Cardiac muscle cell (in vitro differentiated cells and primary cell): Measurements from ENCODE around the gene NAALADL1. TPM values are rescaled to one million over a fixed set of nuclear protein-coding genes. Genes with fewer than 3 reads are reported as not detected.
A peak's percentile ranks its signal among the peaks of the same experiment; 100 is the strongest.
"Not testable (repeated sequence)": the region's sequence is repeated elsewhere in the genome, so short reads cannot be mapped to it uniquely, and the experiment has no call there.

ENCODE experiments used
- DNase-seq, 2 donors: peaks; one replicate each; pipeline versions ENCODE4 v3.0.0 to v3.0.0-alpha.2; 2010 to 2017; ENCODE audit warnings: low read depth in 1 of 2, low spot score in 1 of 2
- H3K27ac ChIP-seq: fragments of 200-600 bp; sonication (generic); 2 replicates; pipeline ENCODE4 v1.5.1; 2016
- H3K27me3 ChIP-seq: fragments of 200-600 bp; sonication (generic); 2 replicates; pipeline ENCODE4 v1.6.0; 2016; ENCODE audit warnings: control low read depth
- H3K36me3 ChIP-seq: fragments of 200-600 bp; sonication (generic); 2 replicates; pipeline ENCODE4 v1.5.1; 2016; ENCODE audit warnings: control low read depth
- H3K4me1 ChIP-seq: fragments of 200-600 bp; sonication (generic); 2 replicates; pipeline ENCODE4 v1.8.1; 2017; ENCODE audit warnings: low read depth, mild to moderate bottlenecking, mixed run types
- H3K4me3 ChIP-seq: fragments of 200-600 bp; sonication (generic); 2 replicates; pipeline ENCODE4 v1.5.1; 2016; ENCODE audit warnings: mild to moderate bottlenecking
- H3K9me3 ChIP-seq: fragments of 200-600 bp; sonication (generic); 2 replicates; pipeline ENCODE4 v1.5.1; 2017; ENCODE audit warnings: low read depth, mild to moderate bottlenecking, control low read depth
- CTCF ChIP-seq: IDR thresholded peaks from 2 replicates; pipeline ENCODE4 v1.5.1; 2012; ENCODE audit warnings: low read depth, mild to moderate bottlenecking, low read length
- polyA plus RNA-seq: library from polyadenylated mRNA; unstranded; fragments of >200 nt; fragmentation: Nextera tagmentation; extraction: Ambion mirVana; gene quantifications from 2 replicates; pipeline ENCODE4 v1.2.1, GENCODE V29; 2016
- total RNA-seq: library from RNA; depleted of rRNA; stranded (reverse); fragments of >200 nt; gene quantifications from 2 replicates; pipeline ENCODE4 v1.2.3, GENCODE V29; 2016

The NAALADL1 gene
- total and polyA plus RNA-seq, 2 experiments from 2014 or later: 0.59 to 2.3 TPM

GRCh38 chr11:65008873-65009272 lies 49.5 kb downstream of the NAALADL1 start:
- DNase-seq: no peak
- Histone ChIP-seq H3K4me3 (no peak overlapping the region), H3K27me3 (no peaks in the 10 kb centered on the region), H3K27ac (no peak overlapping the region), H3K36me3 (no peaks in the 10 kb centered on the region), H3K9me3 (no peaks in the 10 kb centered on the region), H3K4me1 (no peaks in the 10 kb centered on the region)
- no peak for TF ChIP-seq CTCF

GRCh38 chr11:65008016-65008415 lies 50.3 kb downstream of the NAALADL1 start:
- H3K27ac ChIP-seq: no peak overlapping the region
- TF ChIP-seq CTCF: no peak
- no peak for DNase-seq
- no peaks in the 10 kb centered on the region for H3K4me1 ChIP-seq
- H3K9me3 ChIP-seq: no peaks in the 10 kb centered on the region
- no peaks in the 10 kb centered on the region for H3K27me3 ChIP-seq
- no peaks in the 10 kb centered on the region for H3K36me3 ChIP-seq
- H3K4me3 ChIP-seq: no peak overlapping the region

GRCh38 chr11:65003968-65004367 lies 54.4 kb downstream of the NAALADL1 start:
- not testable (repeated sequence) for H3K27me3 ChIP-seq, H3K36me3 ChIP-seq, H3K4me1 ChIP-seq, H3K4me3 ChIP-seq, H3K27ac ChIP-seq, DNase-seq, H3K9me3 ChIP-seq

- Histone ChIP-seq H3K9me3 (no peaks in the 10 kb centered on the region), H3K36me3 (no peaks in the 10 kb centered on the region), H3K4me1 (no peaks in the 10 kb centered on the region), H3K4me3 (no peak overlapping the region), H3K27me3 (no peaks in the 10 kb centered on the region), H3K27ac (no peak overlapping the region)
- TF ChIP-seq CTCF: no peak
- DNase-seq: peak; percentile 51 to 60
Measured at GRCh38 chr11:65003282-65003681, 55.1 kb downstream of the NAALADL1 start.

GRCh38 chr11:65002706-65003105 lies 55.6 kb downstream of the NAALADL1 start:
- no peaks in the 10 kb centered on the region for H3K4me1 ChIP-seq
- no peaks in the 10 kb centered on the region for H3K36me3 ChIP-seq
- no peaks in the 10 kb centered on the region for H3K27me3 ChIP-seq
- no peaks in the 10 kb centered on the region for H3K9me3 ChIP-seq
- TF ChIP-seq CTCF: no peak
- H3K4me3 ChIP-seq: no peak overlapping the region
- H3K27ac ChIP-seq: no peak overlapping the region
- no peak for DNase-seq

GRCh38 chr11:64999478-64999877 lies 58.9 kb downstream of the NAALADL1 start:
- H3K9me3 ChIP-seq: no peaks in the 10 kb centered on the region
- no peaks in the 10 kb centered on the region for H3K4me1 ChIP-seq
- no peak for TF ChIP-seq CTCF
- DNase-seq: no peak
- H3K4me3 ChIP-seq: no peak overlapping the region
- H3K36me3 ChIP-seq: no peaks in the 10 kb centered on the region
- H3K27me3 ChIP-seq: no peaks in the 10 kb centered on the region
- H3K27ac ChIP-seq: no peak overlapping the region
